OCI-LY7 (cell line): ENCODE data around the gene NKPD1.

Experiments
- CTCF ChIP-seq: fragments of 200-600 bp; sonication (generic); conservative IDR thresholded peaks from 2 replicates; pipeline ENCODE4 v1.5.1; 2014; ENCODE audit warnings: mild to moderate bottlenecking, antibody characterized with exemption, low read length, moderate library complexity, mixed read lengths
- EZH2phosphoT487 ChIP-seq: fragments of 200-600 bp; sonication (generic); IDR thresholded peaks from 2 replicates; pipeline ENCODE4 v1.6.1; 2018; ENCODE audit warnings: low read depth, borderline replicate concordance, mild to moderate bottlenecking, mixed run types, antibody characterized with exemption, low read length, moderate library complexity, mixed read lengths

GRCh38 chr19:45159210-45159970, 1.4 kb downstream of the NKPD1 start:
- TF ChIP-seq CTCF (no peak), EZH2phosphoT487 (no peak)
